GM12891 (cell line): ENCODE results near the gene STRIP2.

ENCODE experiments used
- POLR2A ChIP-seq: IDR thresholded peaks from 2 replicates; pipeline ENCODE4 v1.6.1; 2011; ENCODE audit warnings: low read depth, low read length, control low read depth
- POLR2AphosphoS5 ChIP-seq: IDR thresholded peaks from 2 replicates; pipeline ENCODE4 v1.6.1; 2011; ENCODE audit warnings: low read depth, low read length, control low read depth
- SPI1 ChIP-seq: IDR thresholded peaks from 2 replicates; pipeline ENCODE4 v1.6.1; 2011; ENCODE audit warnings: low read depth, low read length, control low read depth
- TAF1 ChIP-seq: IDR thresholded peaks from 2 replicates; pipeline ENCODE4 v1.6.1; 2011; ENCODE audit warnings: low read depth, low read length, control low read depth

- TF ChIP-seq POLR2A (no peak), POLR2AphosphoS5 (no peak), SPI1 (no peak), TAF1 (no peak)
Observed at GRCh38 chr7:129523924-129524323, 89.7 kb downstream of the STRIP2 start.
